Liver (tissue), 9 donors: ENCODE results near the gene MRPL40. TPM values are rescaled to one million over a fixed set of nuclear protein-coding genes. Genes with fewer than 3 reads are reported as not detected.

Source experiments
- DNase-seq: peaks from one replicate; pipeline ENCODE4 v3.0.0-alpha.2; 2017; ENCODE audit warnings: low spot score
- H3K27ac ChIP-seq, 2 donors: one replicate each; pipeline ENCODE4 v1.7.0; 2013; ENCODE audit warnings: inconsistent platforms in 2 of 2, low read length in 2 of 2, control low read depth in 1 of 2, low read depth in 1 of 2, mild to moderate bottlenecking in 1 of 2
- H3K27me3 ChIP-seq, 4 donors: one replicate each; pipeline versions ENCODE4 v1.6.1 to v1.7.0; 2013; ENCODE audit warnings: low read length in 3 of 4, inconsistent platforms in 1 of 4, mild to moderate bottlenecking in 1 of 4, moderate library complexity in 1 of 4; ENCODE audit not compliant: control insufficient read depth in 4 of 4, insufficient read depth in 4 of 4
- H3K36me3 ChIP-seq, 4 donors: one replicate each; pipeline versions ENCODE4 v1.6.1 to v1.7.0; 2013; ENCODE audit warnings: low read length in 3 of 4, mild to moderate bottlenecking in 3 of 4, low read depth in 1 of 4, moderate library complexity in 1 of 4; ENCODE audit not compliant: control insufficient read depth in 4 of 4, insufficient read depth in 3 of 4
- H3K4me1 ChIP-seq, 4 donors: one replicate each; pipeline versions ENCODE4 v1.6.1 to v1.7.0; 2013; ENCODE audit warnings: low read length in 3 of 4, mild to moderate bottlenecking in 3 of 4, moderate library complexity in 1 of 4; ENCODE audit not compliant: control insufficient read depth in 4 of 4, insufficient read depth in 4 of 4
- H3K4me3 ChIP-seq, 3 donors: one replicate each; pipeline versions ENCODE4 v1.6.1 to v1.7.0; 2013; ENCODE audit warnings: low read length in 3 of 3, control low read depth in 1 of 3, low read depth in 1 of 3, mild to moderate bottlenecking in 1 of 3
- H3K9ac ChIP-seq, 2 donors: one replicate each; pipeline ENCODE4 v1.7.0; 2013; ENCODE audit warnings: low read length in 2 of 2, mild to moderate bottlenecking in 2 of 2, moderate library complexity in 2 of 2, control low read depth in 1 of 2, low read depth in 1 of 2
- H3K9me3 ChIP-seq, 4 donors: one replicate each; pipeline versions ENCODE4 v1.6.1 to v1.7.0; 2013; ENCODE audit warnings: low read length in 3 of 4; ENCODE audit not compliant: control insufficient read depth in 4 of 4
- EGR1 ChIP-seq, 2 donors: IDR thresholded peaks; 2 replicates each; pipeline ENCODE4 v1.6.1; 2016 to 2018; ENCODE audit warnings: antibody characterized with exemption in 2 of 2, low read depth in 2 of 2
- FOXA1 ChIP-seq: IDR thresholded peaks from 2 replicates; pipeline ENCODE4 v1.6.1; 2016; ENCODE audit warnings: antibody characterized with exemption
- FOXA2 ChIP-seq: IDR thresholded peaks from 2 replicates; pipeline ENCODE4 v1.6.1; 2016; ENCODE audit warnings: antibody characterized with exemption
- GABPA ChIP-seq, 2 donors: IDR thresholded peaks in 1 of 2; conservative IDR thresholded peaks in 1 of 2; 2 replicates each; pipeline ENCODE4 v1.6.1; 2016; ENCODE audit warnings: antibody characterized with exemption in 2 of 2, mild to moderate bottlenecking in 1 of 2, moderate library complexity in 1 of 2
- HNF4A ChIP-seq, 2 donors: conservative IDR thresholded peaks; 2 replicates each; pipeline ENCODE4 v1.6.1; 2016; ENCODE audit warnings: antibody characterized with exemption in 2 of 2, mild to moderate bottlenecking in 2 of 2
- HNF4G ChIP-seq: IDR thresholded peaks from 2 replicates; pipeline ENCODE4 v1.6.1; 2016; ENCODE audit warnings: antibody characterized with exemption
- JUND ChIP-seq, 2 donors: IDR thresholded peaks; 2 replicates each; pipeline ENCODE4 v1.6.1; 2016; ENCODE audit warnings: antibody characterized with exemption in 2 of 2
- NR2F2 ChIP-seq: IDR thresholded peaks from 2 replicates; pipeline ENCODE4 v1.6.1; 2016; ENCODE audit warnings: antibody characterized with exemption
- RAD21 ChIP-seq, 2 donors: IDR thresholded peaks; 2 replicates each; pipeline ENCODE4 v1.6.1; 2016; ENCODE audit warnings: antibody characterized with exemption in 2 of 2, mild to moderate bottlenecking in 2 of 2
- RXRA ChIP-seq, 2 donors: IDR thresholded peaks; 2 replicates each; pipeline ENCODE4 v1.6.1; 2017 to 2018; ENCODE audit warnings: antibody characterized with exemption in 2 of 2, mild to moderate bottlenecking in 1 of 2
- SP1 ChIP-seq: IDR thresholded peaks from 2 replicates; pipeline ENCODE4 v1.6.1; 2018; ENCODE audit warnings: antibody characterized with exemption, mild to moderate bottlenecking
- TAF1 ChIP-seq: conservative IDR thresholded peaks from 2 replicates; pipeline ENCODE4 v1.6.1; 2016; ENCODE audit warnings: antibody characterized with exemption, mild to moderate bottlenecking
- YY1 ChIP-seq: IDR thresholded peaks from 2 replicates; pipeline ENCODE4 v1.6.1; 2016; ENCODE audit warnings: antibody characterized with exemption, mild to moderate bottlenecking
- WGBS: extraction: QIAGEN DNeasy Blood & Tissue Kit; methylation state at CpG from one replicate; pipeline ENCODE4 v1.1.7; 2013; 5-methylcytosine and 5-hydroxymethylcytosine counted together
- polyA plus RNA-seq, 2 donors: library from polyadenylated mRNA; stranded (reverse) in 1 of 2; unstranded in 1 of 2; fragments of 200-250 nt in 1 of 2; fragments of >200 nt in 1 of 2; fragmentation: Nextera tagmentation in 1 of 2; extraction: Ambion mirVana in 1 of 2; gene quantifications; one replicate each; pipeline versions ENCODE4 v1.2.1 to v1.2.3, GENCODE V29; 2013 to 2015
- total RNA-seq, 2 donors: library from RNA; depleted of rRNA; stranded (reverse); fragments of >200 nt; gene quantifications; one replicate each; pipeline ENCODE4 v1.2.3, GENCODE V29; 2014
- TF ChIP-seq, protein P1 (sequence below): IDR thresholded peaks from 2 replicates; pipeline ENCODE4 v1.6.1; 2016; ENCODE audit warnings: antibody characterized with exemption, mild to moderate bottlenecking
- TF ChIP-seq, protein P2 (sequence below): IDR thresholded peaks from 2 replicates; pipeline ENCODE4 v1.6.1; 2016; ENCODE audit warnings: antibody characterized with exemption
- TF ChIP-seq, protein P3 (sequence below): fragments of 150-350 bp; IDR thresholded peaks from 2 replicates; pipeline ENCODE4 v1.5.1; 2017; ENCODE audit warnings: improper control_type of control experiment, low read depth, low read length; ENCODE audit not compliant: missing input control
- TF ChIP-seq, protein P4 (sequence below): IDR thresholded peaks from 2 replicates; pipeline ENCODE4 v1.6.1; 2016; ENCODE audit warnings: antibody characterized with exemption
- donor health status: healthy.
- donor health status: healthy.
- donor health status: healthy.
- donor health status: healthy.
- donor health status: healthy.

Gene MRPL40
- total and polyA plus RNA-seq, 4 donors = 11.3 to 52.0 (median 27.7) TPM

DNA sequence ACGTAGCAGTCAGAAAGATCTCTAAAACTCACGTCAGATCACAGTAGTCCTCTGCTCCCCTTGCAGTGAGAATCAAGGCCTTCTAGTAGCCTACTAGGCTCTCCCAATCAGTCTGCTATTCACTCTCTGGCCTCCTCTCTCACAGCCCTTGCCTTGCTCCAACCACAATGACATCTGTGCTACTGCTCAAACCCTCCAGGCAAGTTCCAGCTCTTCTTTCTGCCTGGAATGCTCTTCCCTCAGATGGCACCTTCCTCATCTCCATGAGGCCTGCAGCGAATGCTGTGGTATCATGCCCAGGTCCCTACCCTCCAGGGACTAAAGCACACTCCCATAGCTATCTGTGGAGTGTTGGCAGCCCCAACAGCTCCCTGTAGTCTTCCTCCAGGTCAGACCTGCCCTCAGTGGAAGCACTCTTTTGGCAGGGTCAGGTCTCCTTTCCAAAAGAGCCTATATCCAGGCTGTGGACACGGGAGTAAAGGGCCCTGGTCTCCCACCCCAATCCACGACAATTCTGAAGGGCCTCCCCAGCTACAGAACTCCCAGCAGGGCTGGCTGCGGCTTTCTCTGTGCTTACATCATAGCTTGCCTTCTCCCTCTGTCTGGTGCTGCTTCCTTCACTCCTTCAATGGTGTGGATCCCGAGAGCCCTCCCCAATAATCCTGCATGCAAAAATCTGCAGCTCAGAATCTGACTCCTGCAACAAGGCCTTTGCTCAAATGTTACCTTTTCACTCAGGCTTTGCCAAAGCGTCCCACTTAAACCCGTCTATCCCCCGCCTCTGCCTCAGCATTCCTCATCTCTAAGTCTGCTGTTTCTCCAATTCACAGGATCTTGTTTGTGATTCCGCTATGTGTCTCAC is 9.7 kb upstream of the MRPL40 start:
- TF ChIP-seq RXRA (IDR thresholded peaks at IDR 0.05) = no peak
- TF ChIP-seq SP1 = no peak
- TF ChIP-seq, protein P1, sequence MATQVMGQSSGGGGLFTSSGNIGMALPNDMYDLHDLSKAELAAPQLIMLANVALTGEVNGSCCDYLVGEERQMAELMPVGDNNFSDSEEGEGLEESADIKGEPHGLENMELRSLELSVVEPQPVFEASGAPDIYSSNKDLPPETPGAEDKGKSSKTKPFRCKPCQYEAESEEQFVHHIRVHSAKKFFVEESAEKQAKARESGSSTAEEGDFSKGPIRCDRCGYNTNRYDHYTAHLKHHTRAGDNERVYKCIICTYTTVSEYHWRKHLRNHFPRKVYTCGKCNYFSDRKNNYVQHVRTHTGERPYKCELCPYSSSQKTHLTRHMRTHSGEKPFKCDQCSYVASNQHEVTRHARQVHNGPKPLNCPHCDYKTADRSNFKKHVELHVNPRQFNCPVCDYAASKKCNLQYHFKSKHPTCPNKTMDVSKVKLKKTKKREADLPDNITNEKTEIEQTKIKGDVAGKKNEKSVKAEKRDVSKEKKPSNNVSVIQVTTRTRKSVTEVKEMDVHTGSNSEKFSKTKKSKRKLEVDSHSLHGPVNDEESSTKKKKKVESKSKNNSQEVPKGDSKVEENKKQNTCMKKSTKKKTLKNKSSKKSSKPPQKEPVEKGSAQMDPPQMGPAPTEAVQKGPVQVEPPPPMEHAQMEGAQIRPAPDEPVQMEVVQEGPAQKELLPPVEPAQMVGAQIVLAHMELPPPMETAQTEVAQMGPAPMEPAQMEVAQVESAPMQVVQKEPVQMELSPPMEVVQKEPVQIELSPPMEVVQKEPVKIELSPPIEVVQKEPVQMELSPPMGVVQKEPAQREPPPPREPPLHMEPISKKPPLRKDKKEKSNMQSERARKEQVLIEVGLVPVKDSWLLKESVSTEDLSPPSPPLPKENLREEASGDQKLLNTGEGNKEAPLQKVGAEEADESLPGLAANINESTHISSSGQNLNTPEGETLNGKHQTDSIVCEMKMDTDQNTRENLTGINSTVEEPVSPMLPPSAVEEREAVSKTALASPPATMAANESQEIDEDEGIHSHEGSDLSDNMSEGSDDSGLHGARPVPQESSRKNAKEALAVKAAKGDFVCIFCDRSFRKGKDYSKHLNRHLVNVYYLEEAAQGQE = no peak
- TF ChIP-seq, protein P2, sequence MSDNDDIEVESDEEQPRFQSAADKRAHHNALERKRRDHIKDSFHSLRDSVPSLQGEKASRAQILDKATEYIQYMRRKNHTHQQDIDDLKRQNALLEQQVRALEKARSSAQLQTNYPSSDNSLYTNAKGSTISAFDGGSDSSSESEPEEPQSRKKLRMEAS = no peak
- no peak for TF ChIP-seq HNF4A (conservative IDR thresholded peaks at IDR 0.05)
- TF ChIP-seq, protein P3, sequence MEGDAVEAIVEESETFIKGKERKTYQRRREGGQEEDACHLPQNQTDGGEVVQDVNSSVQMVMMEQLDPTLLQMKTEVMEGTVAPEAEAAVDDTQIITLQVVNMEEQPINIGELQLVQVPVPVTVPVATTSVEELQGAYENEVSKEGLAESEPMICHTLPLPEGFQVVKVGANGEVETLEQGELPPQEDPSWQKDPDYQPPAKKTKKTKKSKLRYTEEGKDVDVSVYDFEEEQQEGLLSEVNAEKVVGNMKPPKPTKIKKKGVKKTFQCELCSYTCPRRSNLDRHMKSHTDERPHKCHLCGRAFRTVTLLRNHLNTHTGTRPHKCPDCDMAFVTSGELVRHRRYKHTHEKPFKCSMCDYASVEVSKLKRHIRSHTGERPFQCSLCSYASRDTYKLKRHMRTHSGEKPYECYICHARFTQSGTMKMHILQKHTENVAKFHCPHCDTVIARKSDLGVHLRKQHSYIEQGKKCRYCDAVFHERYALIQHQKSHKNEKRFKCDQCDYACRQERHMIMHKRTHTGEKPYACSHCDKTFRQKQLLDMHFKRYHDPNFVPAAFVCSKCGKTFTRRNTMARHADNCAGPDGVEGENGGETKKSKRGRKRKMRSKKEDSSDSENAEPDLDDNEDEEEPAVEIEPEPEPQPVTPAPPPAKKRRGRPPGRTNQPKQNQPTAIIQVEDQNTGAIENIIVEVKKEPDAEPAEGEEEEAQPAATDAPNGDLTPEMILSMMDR = no peak
- TF ChIP-seq NR2F2 = no peak
- TF ChIP-seq YY1 = no peak
- TF ChIP-seq JUND (IDR thresholded peaks at IDR 0.05) = no peak
- TF ChIP-seq TAF1 = no peak
- no peak for TF ChIP-seq FOXA2
- no peak for TF ChIP-seq FOXA1
- TF ChIP-seq HNF4G = no peak
- TF ChIP-seq, protein P4, sequence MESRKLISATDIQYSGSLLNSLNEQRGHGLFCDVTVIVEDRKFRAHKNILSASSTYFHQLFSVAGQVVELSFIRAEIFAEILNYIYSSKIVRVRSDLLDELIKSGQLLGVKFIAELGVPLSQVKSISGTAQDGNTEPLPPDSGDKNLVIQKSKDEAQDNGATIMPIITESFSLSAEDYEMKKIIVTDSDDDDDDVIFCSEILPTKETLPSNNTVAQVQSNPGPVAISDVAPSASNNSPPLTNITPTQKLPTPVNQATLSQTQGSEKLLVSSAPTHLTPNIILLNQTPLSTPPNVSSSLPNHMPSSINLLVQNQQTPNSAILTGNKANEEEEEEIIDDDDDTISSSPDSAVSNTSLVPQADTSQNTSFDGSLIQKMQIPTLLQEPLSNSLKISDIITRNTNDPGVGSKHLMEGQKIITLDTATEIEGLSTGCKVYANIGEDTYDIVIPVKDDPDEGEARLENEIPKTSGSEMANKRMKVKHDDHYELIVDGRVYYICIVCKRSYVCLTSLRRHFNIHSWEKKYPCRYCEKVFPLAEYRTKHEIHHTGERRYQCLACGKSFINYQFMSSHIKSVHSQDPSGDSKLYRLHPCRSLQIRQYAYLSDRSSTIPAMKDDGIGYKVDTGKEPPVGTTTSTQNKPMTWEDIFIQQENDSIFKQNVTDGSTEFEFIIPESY = no peak
- TF ChIP-seq EGR1 (IDR thresholded peaks at IDR 0.05; ENCODE audit: low read depth in 2 of 2) = no peak
- TF ChIP-seq RAD21 (IDR thresholded peaks at IDR 0.05) = no peak
- no peak for DNase-seq
- Histone ChIP-seq H3K4me3 (no peak overlapping the region), H3K4me1 (peaks cover 6 to 42% (median 23%) of the 10 kb centered on the region in 4 donors), H3K27ac (no peak overlapping the region), H3K9me3 (no peaks in the 10 kb centered on the region), H3K9ac (no peak overlapping the region), H3K27me3 (no peaks in the 10 kb centered on the region), H3K36me3 (no peaks in the 10 kb centered on the region)
- 89% methylated on average over 11 of the region's 11 CpGs for WGBS

DNA sequence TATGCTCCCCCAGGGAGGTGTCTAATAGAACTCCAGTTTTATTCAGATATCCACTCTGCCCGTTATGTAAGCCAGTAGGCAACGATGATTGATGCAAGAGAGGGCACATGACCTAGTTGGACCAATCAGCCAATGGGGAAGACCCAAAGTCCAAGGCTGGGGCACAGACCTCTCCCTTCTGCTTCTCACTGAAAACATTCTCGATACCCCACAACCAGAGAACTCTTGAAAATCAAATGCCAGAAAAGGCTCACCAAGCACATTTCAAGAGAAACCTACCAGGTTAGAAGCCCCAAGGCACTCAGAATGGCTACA is 8.2 kb upstream of the MRPL40 start:
- H3K9ac ChIP-seq = no peak overlapping the region
- no peaks in the 10 kb centered on the region for H3K9me3 ChIP-seq
- no peak overlapping the region for H3K4me3 ChIP-seq
- H3K36me3 ChIP-seq = no peaks in the 10 kb centered on the region
- H3K27me3 ChIP-seq = no peaks in the 10 kb centered on the region
- WGBS = 37% methylated on average over 3 of the region's 3 CpGs
- DNase-seq = no peak
- peaks cover 6 to 48% (median 27%) of the 10 kb centered on the region in 4 donors for H3K4me1 ChIP-seq
- peak overlapping the region; percentile 11 to 21 for H3K27ac ChIP-seq
- TF ChIP-seq HNF4G (peak; percentile 82), NR2F2 (no peak), FOXA2 (no peak), EGR1 (IDR thresholded peaks at IDR 0.05; ENCODE audit: low read depth in 2 of 2) (no peak), TAF1 (no peak), RAD21 (IDR thresholded peaks at IDR 0.05) (no peak), GABPA (IDR thresholded peaks at IDR 0.05 in 1 of 2, conservative IDR thresholded peaks at IDR 0.05 in 1 of 2) (no peak)
- TF ChIP-seq, protein P1 = no peak
- TF ChIP-seq, protein P4 = no peak
